ENCODE data around the gene SLC10A1. TPM values are rescaled to one million over a fixed set of nuclear protein-coding genes. Genes with fewer than 3 reads are reported as not detected.

Gene SLC10A1
- total RNA-seq, 1 experiment from 2014 or later = not detected

DNA sequence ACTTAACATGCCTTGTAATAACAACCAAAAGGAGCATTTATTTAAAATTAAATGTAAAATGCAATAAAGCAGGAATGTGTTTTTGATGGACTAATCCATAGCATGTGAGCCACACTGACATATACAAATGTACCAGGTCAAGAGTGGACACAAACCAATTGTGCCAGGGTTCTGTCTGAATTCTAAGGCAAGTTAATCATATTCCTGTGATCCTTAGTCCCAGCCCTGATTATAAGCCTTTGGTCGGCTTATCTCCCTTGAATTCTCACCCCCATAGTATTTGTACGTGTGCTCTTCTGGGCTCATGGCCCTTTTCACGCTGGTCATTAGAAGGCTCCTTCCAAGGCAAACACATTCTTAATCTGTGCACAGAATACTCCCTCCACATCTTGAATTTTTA is 40.7 kb downstream of the SLC10A1 start:
- TF ChIP-seq EZH2 (IDR thresholded peaks at IDR 0.05; ENCODE audit: borderline replicate concordance, low read depth, low read length, poor library complexity, severe bottlenecking) = no peak
- TF ChIP-seq, protein P1, sequence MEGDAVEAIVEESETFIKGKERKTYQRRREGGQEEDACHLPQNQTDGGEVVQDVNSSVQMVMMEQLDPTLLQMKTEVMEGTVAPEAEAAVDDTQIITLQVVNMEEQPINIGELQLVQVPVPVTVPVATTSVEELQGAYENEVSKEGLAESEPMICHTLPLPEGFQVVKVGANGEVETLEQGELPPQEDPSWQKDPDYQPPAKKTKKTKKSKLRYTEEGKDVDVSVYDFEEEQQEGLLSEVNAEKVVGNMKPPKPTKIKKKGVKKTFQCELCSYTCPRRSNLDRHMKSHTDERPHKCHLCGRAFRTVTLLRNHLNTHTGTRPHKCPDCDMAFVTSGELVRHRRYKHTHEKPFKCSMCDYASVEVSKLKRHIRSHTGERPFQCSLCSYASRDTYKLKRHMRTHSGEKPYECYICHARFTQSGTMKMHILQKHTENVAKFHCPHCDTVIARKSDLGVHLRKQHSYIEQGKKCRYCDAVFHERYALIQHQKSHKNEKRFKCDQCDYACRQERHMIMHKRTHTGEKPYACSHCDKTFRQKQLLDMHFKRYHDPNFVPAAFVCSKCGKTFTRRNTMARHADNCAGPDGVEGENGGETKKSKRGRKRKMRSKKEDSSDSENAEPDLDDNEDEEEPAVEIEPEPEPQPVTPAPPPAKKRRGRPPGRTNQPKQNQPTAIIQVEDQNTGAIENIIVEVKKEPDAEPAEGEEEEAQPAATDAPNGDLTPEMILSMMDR (conservative IDR thresholded peaks at IDR 0.05; ENCODE audit: low read depth, low read length) = no peak
- ChIA-PET CTCF (no interaction called here), POLR2A (ENCODE audit: low non-redundant PET) (no interaction called here)
- no peaks in the 10 kb centered on the region for H3K9me3 ChIP-seq (ENCODE audit: low read depth, low read length, poor library complexity, severe bottlenecking)
- DNase-seq (ENCODE audit: low spot score) = no peak
- no peak overlapping the region for H3K27ac ChIP-seq (ENCODE audit: low read depth, low read length, poor library complexity, severe bottlenecking)
- H3K4me1 ChIP-seq (ENCODE audit: insufficient read depth, low read length, poor library complexity, severe bottlenecking) = no peaks in the 10 kb centered on the region
- no peaks in the 10 kb centered on the region for H3K27me3 ChIP-seq (replicated peaks; ENCODE audit: insufficient read depth, low read depth, low read length, poor library complexity)
- intact Hi-C loops (cut with micrococcal nuclease; ENCODE audit: unreplicated experiment) = no loop called here
- BruUV-seq (replicated peaks) = no TSS peak
- no peak overlapping the region for H3K4me3 ChIP-seq (ENCODE audit: low read depth, low read length, poor library complexity, severe bottlenecking)
- no peaks in the 10 kb centered on the region for H3K36me3 ChIP-seq (ENCODE audit: insufficient read depth, low read length, poor library complexity, severe bottlenecking)

DNA sequence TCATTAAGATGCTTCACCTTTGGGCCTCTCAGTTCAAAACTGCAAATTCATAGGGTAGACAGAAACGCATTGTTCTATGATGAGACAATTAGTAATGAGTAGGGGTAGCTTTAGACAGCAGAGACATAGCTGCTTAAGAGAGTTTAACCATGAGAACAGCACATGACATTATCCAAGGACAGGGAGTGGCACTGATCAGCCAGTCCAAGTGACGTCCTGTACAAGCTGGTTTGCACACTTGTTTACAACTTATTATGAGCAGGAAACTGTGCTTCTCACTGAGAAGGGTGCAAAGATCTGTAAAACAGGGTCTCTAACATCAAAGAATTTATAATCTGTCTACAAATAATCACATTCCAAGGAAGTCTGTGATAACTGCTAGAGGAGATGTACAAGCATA is 41.3 kb downstream of the SLC10A1 start:
- H3K27ac ChIP-seq (ENCODE audit: low read depth, low read length, poor library complexity, severe bottlenecking) = no peak overlapping the region
- BruUV-seq (replicated peaks) = no TSS peak
- no peaks in the 10 kb centered on the region for H3K27me3 ChIP-seq (replicated peaks; ENCODE audit: insufficient read depth, low read depth, low read length, poor library complexity)
- ChIA-PET POLR2A (ENCODE audit: low non-redundant PET) (no interaction called here), CTCF (no interaction called here)
- TF ChIP-seq EZH2 (IDR thresholded peaks at IDR 0.05; ENCODE audit: borderline replicate concordance, low read depth, low read length, poor library complexity, severe bottlenecking) = no peak
- TF ChIP-seq, protein P1 (conservative IDR thresholded peaks at IDR 0.05; ENCODE audit: low read depth, low read length) = no peak
- H3K9me3 ChIP-seq (ENCODE audit: low read depth, low read length, poor library complexity, severe bottlenecking) = no peaks in the 10 kb centered on the region
- H3K4me1 ChIP-seq (ENCODE audit: insufficient read depth, low read length, poor library complexity, severe bottlenecking) = no peaks in the 10 kb centered on the region
- H3K4me3 ChIP-seq (ENCODE audit: low read depth, low read length, poor library complexity, severe bottlenecking) = no peak overlapping the region
- H3K36me3 ChIP-seq (ENCODE audit: insufficient read depth, low read length, poor library complexity, severe bottlenecking) = no peaks in the 10 kb centered on the region
- intact Hi-C loops (cut with micrococcal nuclease; ENCODE audit: unreplicated experiment) = no loop called here
- DNase-seq (ENCODE audit: low spot score) = no peak

DNA sequence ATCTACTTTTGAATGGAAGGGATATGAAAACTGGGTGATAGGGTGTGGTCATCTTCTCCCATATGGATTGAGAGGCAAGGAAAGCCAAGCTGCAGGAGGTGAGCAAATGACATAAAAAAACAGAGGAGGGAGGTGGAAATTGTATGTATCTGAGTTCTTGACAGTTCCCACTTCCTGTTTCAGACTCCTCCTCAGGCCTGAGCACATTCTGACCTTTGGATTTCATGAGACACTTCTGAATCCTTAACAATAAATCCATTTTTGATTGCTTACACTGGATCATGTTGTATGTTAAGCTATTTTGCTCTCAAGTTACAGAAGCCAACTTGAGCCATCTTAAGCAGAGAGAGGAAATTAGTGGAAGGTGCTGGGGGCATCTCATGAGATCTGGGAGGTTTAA is 41.7 kb downstream of the SLC10A1 start:
- ChIA-PET POLR2A (ENCODE audit: low non-redundant PET) (no interaction called here), CTCF (no interaction called here)
- DNase-seq (ENCODE audit: low spot score) = no peak
- Histone ChIP-seq H3K4me1 (ENCODE audit: insufficient read depth, low read length, poor library complexity, severe bottlenecking) (no peaks in the 10 kb centered on the region), H3K27me3 (replicated peaks; ENCODE audit: insufficient read depth, low read depth, low read length, poor library complexity) (no peaks in the 10 kb centered on the region), H3K4me3 (ENCODE audit: low read depth, low read length, poor library complexity, severe bottlenecking) (no peak overlapping the region), H3K9me3 (ENCODE audit: low read depth, low read length, poor library complexity, severe bottlenecking) (no peaks in the 10 kb centered on the region), H3K36me3 (ENCODE audit: insufficient read depth, low read length, poor library complexity, severe bottlenecking) (no peaks in the 10 kb centered on the region), H3K27ac (ENCODE audit: low read depth, low read length, poor library complexity, severe bottlenecking) (no peak overlapping the region)
- BruUV-seq (replicated peaks) = no TSS peak
- no peak for TF ChIP-seq EZH2 (IDR thresholded peaks at IDR 0.05; ENCODE audit: borderline replicate concordance, low read depth, low read length, poor library complexity, severe bottlenecking)
- TF ChIP-seq, protein P1 (conservative IDR thresholded peaks at IDR 0.05; ENCODE audit: low read depth, low read length) = no peak
- intact Hi-C loops (cut with micrococcal nuclease; ENCODE audit: unreplicated experiment) = no loop called here

Data from A673 (cell line).